ENCODE data around the gene SEPHS1.
"Not testable (repeated sequence)": the region's sequence is repeated elsewhere in the genome, so short reads cannot be mapped to it uniquely, and the experiment has no call there.

SEPHS1 gene

GRCh38 chr10:13390604-13391522, 42.8 kb upstream of the SEPHS1 start:
- no peak overlapping the region for H3K4me3 ChIP-seq
- TF ChIP-seq CTCF (IDR thresholded peaks at IDR 0.05): no peak
- DNase-seq (ENCODE audit: low spot score): no peak
- H3K27ac ChIP-seq: no peak overlapping the region

DNA sequence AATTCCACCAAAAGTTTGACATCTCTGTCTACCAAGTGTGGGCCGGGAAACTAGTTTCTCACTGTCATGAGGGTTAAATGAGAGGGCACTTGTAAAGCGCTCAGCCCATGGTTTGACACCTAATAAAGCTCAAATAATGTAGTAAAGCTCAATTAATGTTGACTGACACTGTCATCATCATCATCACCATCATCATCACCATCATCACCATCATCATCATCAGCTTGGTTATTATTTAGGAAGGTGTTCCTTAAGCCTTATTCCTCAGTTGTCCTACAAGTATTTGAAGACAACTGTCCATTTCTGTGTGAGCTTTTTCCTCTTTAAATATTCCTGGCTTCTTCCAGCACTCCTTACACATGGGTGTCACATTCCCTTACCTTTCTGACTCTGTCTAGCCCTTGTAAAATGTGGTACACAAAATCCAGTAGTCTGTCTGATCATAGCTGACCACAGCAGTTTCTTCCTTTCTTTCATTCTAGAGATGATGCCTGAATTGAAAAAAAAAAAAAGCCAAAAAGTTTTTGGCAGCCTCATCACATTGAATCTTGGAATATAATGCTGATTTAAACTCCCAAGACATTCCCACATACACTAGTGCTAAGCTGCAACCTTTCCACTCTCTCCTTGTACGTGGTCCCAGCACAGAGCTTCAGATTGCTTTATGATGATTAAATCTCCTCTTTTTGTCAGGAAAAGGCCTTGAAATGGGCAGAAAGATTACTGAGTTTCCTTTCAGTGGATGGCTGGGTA, 40.6 kb upstream of the SEPHS1 start:
- Histone ChIP-seq H3K4me3 (no peak overlapping the region), H3K27ac (no peak overlapping the region)
- DNase-seq (ENCODE audit: low spot score): no peak
- no peak for TF ChIP-seq CTCF (IDR thresholded peaks at IDR 0.05)

DNA sequence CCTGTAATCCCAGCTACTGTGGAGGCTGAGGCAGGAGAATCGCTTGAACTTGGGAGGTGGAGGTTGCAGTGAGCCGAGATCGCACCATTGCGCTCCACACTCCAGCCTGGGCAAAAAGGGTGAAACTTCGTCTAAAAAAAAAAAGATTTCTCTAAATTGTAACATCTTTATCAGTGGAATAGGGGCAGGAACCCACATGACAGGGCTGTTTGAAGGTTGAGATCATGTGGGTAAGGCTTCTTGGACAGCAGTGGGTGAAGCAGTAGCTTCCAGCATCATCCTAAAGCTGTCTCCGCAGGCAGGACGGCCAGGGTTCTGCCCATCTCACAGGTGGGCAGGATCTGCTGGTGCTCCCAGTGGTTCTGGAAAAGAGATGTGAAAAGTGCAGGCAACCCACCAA, 37.9 kb upstream of the SEPHS1 start:
- Histone ChIP-seq H3K27ac (no peak overlapping the region), H3K4me3 (no peak overlapping the region)
- no peak for DNase-seq (ENCODE audit: low spot score)
- no peak for TF ChIP-seq CTCF (IDR thresholded peaks at IDR 0.05)

DNA sequence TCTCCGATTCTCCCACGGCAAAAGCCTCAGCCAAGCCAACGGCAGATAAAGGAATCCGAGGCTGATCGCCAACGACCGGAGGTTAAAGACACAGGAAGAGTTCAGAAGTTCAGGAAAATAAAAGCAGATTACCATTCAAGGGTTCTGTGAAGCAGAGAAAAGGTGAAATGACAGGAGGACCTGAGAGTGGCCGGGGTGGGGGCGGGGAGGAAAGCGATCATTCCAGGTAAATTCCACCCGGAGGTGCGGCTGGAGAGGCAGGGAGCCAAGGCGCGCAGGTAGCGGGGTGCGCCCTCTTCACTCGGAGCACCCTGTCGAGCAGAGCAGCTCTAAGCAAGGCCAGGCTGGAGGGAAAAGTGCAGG, 35.3 kb upstream of the SEPHS1 start:
- no peak for DNase-seq (ENCODE audit: low spot score)
- H3K4me3 ChIP-seq: peak overlapping the region; percentile 48

DNA sequence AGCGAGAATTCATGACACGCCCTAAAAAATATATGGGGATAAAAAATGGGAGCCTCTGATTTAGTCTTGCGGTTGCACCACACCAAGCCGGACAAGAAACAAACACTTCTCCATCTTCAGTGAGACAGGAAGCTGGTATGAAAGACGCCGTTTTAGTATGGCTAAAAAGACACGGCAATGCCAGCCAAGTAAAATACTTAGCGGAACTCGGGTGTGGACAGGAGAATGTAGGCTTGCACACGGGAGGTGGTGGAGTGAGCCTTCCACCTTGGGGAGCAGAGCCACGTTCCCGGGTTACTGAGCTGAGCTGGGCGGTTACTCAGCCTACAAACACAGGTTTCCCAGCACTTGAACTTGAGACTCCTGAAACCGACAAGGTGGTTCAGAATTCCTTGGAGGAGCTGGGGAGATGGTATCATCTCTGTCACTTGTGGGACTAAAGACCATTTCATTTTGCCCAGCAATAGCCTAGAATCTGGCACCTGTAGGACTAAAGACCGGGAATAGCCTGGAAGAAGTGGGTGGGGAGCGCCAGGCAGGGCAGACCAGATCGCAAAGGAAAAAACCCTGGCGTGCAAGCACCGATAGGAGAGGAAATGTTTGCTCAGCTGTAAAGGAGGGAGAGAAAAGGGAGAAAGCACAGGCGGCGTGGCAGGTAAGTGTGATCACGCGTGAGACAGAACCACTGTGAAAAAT, 34.8 kb upstream of the SEPHS1 start:
- TF ChIP-seq CTCF (IDR thresholded peaks at IDR 0.05): no peak
- Histone ChIP-seq H3K4me3 (peak overlapping the region; percentile 48), H3K27ac (no peak overlapping the region)
- DNase-seq (ENCODE audit: low spot score): no peak

More for the DNA sequence above, 35.3 kb upstream of the SEPHS1 start:
- no peak for TF ChIP-seq CTCF (IDR thresholded peaks at IDR 0.05)
- H3K27ac ChIP-seq: no peak overlapping the region

- H3K4me3 ChIP-seq; DNase-seq (ENCODE audit: low spot score); H3K27ac ChIP-seq: not testable (repeated sequence)
Measured at GRCh38 chr10:13379061-13379460, 31.0 kb upstream of the SEPHS1 start.

- DNase-seq (ENCODE audit: low spot score): no peak
- TF ChIP-seq CTCF (IDR thresholded peaks at IDR 0.05): no peak
- H3K4me3 ChIP-seq: no peak overlapping the region
- H3K27ac ChIP-seq: no peak overlapping the region
Measured at GRCh38 chr10:13376746-13377145, 28.7 kb upstream of the SEPHS1 start.

All from coronary artery (tissue), 2 donors.